Cardiac fibroblast (primary cell): ENCODE data around the gene LRMDA.

ENCODE experiments used
- DNase-seq, 2 donors: peaks; one replicate each; pipeline versions ENCODE4 v3.0.0 to v3.0.0-alpha.2; 2010; ENCODE audit warnings: low read depth in 2 of 2
- H3K4me3 ChIP-seq, 2 donors: replicated peaks in 1 of 2; 1 replicate in 1 of 2; 2 replicates in 1 of 2; pipeline ENCODE4 v1.5.1; 2011; ENCODE audit warnings: low read depth in 2 of 2, low read length in 2 of 2, mild to moderate bottlenecking in 2 of 2, moderate library complexity in 1 of 2
- CTCF ChIP-seq: IDR thresholded peaks from one replicate; pipeline ENCODE4 v1.5.1; 2011; ENCODE audit warnings: low read depth, mild to moderate bottlenecking, low read length, inconsistent platforms

The LRMDA gene

DNA sequence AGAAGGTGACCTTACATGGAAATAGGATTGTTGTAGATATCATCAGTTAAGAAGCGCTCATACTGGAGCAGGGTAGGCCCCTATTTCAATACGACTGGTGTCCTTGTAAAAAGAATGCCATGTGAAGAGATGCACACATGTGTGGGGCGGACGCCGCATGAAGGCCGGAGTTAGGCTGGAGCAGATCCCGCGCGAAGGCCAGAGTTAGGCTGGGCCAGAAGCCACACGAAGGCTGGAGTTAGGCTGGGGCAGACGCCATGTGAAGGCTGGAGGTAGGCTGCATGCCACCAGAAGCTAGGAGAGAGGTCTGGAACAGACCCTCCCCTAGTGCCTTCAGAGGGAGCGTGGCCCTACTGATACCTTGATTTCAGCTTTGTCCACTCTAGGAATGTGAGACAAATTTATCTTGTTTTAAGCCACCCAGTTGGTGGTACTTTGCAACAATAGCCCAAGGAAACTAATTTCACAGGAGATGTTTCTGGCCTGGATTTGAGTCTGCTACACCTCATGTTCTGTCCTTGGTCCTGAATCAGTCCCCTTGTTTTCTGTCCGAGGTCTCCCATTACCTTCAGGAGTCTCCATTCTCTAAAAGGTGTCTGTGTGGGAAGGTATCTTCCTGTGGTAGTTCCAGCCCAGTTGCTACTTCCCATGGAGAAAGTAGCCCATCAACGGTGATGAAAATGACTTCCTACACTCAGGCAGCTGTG lies 585.8 kb downstream of the LRMDA start:
- H3K4me3 ChIP-seq: no peak overlapping the region
- TF ChIP-seq CTCF: no peak
- DNase-seq: peak in 1 of 2 donors; percentile 3

- no peak overlapping the region for H3K4me3 ChIP-seq
- no peak for DNase-seq
- no peak for TF ChIP-seq CTCF
These were observed 586.5 kb downstream of the LRMDA start for GRCh38 chr10:76017733-76018433.

DNA sequence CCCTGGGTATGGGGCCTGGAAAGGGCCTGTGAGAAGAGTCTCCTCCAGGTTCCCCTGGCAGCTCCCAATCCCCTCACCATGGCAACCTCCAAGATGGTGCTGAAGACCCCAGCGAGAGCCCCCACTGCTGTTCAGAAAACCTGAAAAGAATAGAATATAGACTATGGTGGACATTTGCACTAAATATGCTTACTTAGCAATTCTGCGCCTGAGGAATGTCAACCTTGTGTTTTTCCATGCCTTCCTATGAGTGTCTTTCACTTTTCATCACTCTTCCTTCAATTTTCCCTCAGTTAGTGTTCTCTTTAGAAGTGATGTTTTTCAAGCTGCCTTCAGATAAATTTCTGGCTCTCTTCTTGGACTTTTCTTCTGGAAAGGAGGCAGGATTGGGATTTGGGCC lies 589.2 kb downstream of the LRMDA start:
- no peak for TF ChIP-seq CTCF
- no peak for DNase-seq

DNA sequence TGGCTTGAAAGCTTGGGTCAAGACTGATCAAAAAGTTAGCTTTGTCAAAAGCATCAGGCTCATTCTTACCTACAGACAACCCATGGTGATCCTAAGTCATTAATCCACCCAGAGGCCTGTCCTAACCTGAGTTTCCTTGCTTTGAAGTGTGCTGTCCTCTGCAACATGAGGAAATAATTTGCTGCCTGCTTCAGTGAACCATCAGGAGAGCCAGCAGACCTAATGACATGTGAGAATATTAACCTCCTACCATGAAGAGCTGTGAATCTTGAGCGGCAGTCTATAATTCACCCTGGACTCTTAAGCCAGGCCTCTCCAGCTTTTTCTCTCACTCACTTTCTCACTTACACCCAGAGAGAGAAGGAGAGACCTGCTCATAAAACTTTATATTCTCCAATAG lies 590.0 kb downstream of the LRMDA start:
- TF ChIP-seq CTCF: no peak
- no peak overlapping the region for H3K4me3 ChIP-seq
- DNase-seq: no peak

More for the DNA sequence above, 589.2 kb downstream of the LRMDA start:
- H3K4me3 ChIP-seq: no peak overlapping the region

- TF ChIP-seq CTCF: no peak
- no peak overlapping the region for H3K4me3 ChIP-seq
- DNase-seq: no peak
These were observed 590.9 kb downstream of the LRMDA start for GRCh38 chr10:76022366-76022765.

GRCh38 chr10:76023007-76023406 lies 591.6 kb downstream of the LRMDA start:
- no peak for DNase-seq
- no peak for TF ChIP-seq CTCF
- no peak overlapping the region for H3K4me3 ChIP-seq
